Measurements from ENCODE around the gene LRIG1. TPM values are rescaled to one million over a fixed set of nuclear protein-coding genes. Genes with fewer than 3 reads are reported as not detected.

LRIG1 gene
- total and polyA plus RNA-seq, 3 experiments from 2014 or later: 37.9 to 47.9 (median 38.2) TPM

GRCh38 chr3:66434726-66435125 lies 66.1 kb downstream of the LRIG1 start:
- Histone ChIP-seq H3K27me3 (ENCODE audit: insufficient read depth, low read length, poor library complexity, severe bottlenecking) (no peaks in the 10 kb centered on the region), H3K36me3 (ENCODE audit: insufficient read depth, low read length) (no peaks in the 10 kb centered on the region), H3K27ac (ENCODE audit: low read depth, low read length) (no peak overlapping the region), H3K9me3 (ENCODE audit: low read length) (no peaks in the 10 kb centered on the region), H3K4me3 (ENCODE audit: low read length) (no peak overlapping the region), H3K4me1 (ENCODE audit: insufficient read depth, low read length) (peaks cover 11% of the 10 kb centered on the region)
- Mint-ChIP-seq H3K27me3 (no peaks in the 10 kb centered on the region), H3K9me3 (no peaks in the 10 kb centered on the region), H3K36me3 (peaks cover 0 to 40% (median 18%) of the 10 kb centered on the region in 3 donors), H3K4me1 (peaks cover 45 to 73% (median 72%) of the 10 kb centered on the region in 3 donors), H3K4me3 (no peak overlapping the region), H3K27ac (no peak overlapping the region)
- no peak for DNase-seq
- POLR2A ChIA-PET: no interaction called here
- CTCF ChIA-PET: interaction anchor here (1.7 kb wide), 1 partner anchor 27 kb away, joined by 5 read pairs; no protein-coding TSS in a partner anchor

- H3K4me3 ChIP-seq (ENCODE audit: low read length): no peak overlapping the region
- Mint-ChIP-seq H3K27ac (peak overlapping the region in 2 of 8 donors; percentile 38 to 55), H3K9me3 (no peaks in the 10 kb centered on the region), H3K36me3 (peaks cover 0 to 40% (median 20%) of the 10 kb centered on the region in 3 donors), H3K4me1 (peaks cover 42 to 73% (median 72%) of the 10 kb centered on the region in 3 donors), H3K4me3 (no peak overlapping the region), H3K27me3 (no peaks in the 10 kb centered on the region)
- H3K9me3 ChIP-seq (ENCODE audit: low read length): no peaks in the 10 kb centered on the region
- ChIA-PET CTCF (interaction anchor here (1.7 kb wide), 1 partner anchor 26 kb away, joined by 5 read pairs; no protein-coding TSS in a partner anchor), POLR2A (no interaction called here)
- H3K27me3 ChIP-seq (ENCODE audit: insufficient read depth, low read length, poor library complexity, severe bottlenecking): no peaks in the 10 kb centered on the region
- no peak for DNase-seq
- no peaks in the 10 kb centered on the region for H3K36me3 ChIP-seq (ENCODE audit: insufficient read depth, low read length)
- H3K27ac ChIP-seq (ENCODE audit: low read depth, low read length): no peak overlapping the region
- peaks cover 10% of the 10 kb centered on the region for H3K4me1 ChIP-seq (ENCODE audit: insufficient read depth, low read length)
Measured at GRCh38 chr3:66433522-66433782, 67.4 kb downstream of the LRIG1 start.

GRCh38 chr3:66432767-66433521 lies 67.9 kb downstream of the LRIG1 start:
- CTCF ChIA-PET: interaction anchor here (1.7 kb wide), 1 partner anchor 25 kb away, joined by 5 read pairs; no protein-coding TSS in a partner anchor

GRCh38 chr3:66432041-66432766 lies 68.6 kb downstream of the LRIG1 start:
- no peak overlapping the region for H3K27ac ChIP-seq (ENCODE audit: low read depth, low read length)
- no peaks in the 10 kb centered on the region for H3K36me3 ChIP-seq (ENCODE audit: insufficient read depth, low read length)
- no peaks in the 10 kb centered on the region for H3K27me3 Mint-ChIP-seq
- peaks cover 0 to 36% (median 22%) of the 10 kb centered on the region in 3 donors for H3K36me3 Mint-ChIP-seq
- ChIA-PET CTCF (no interaction called here), POLR2A (no interaction called here)
- no peaks in the 10 kb centered on the region for H3K27me3 ChIP-seq (ENCODE audit: insufficient read depth, low read length, poor library complexity, severe bottlenecking)
- H3K27ac Mint-ChIP-seq: no peak overlapping the region
- peaks cover 37 to 78% (median 73%) of the 10 kb centered on the region in 3 donors for H3K4me1 Mint-ChIP-seq
- H3K4me3 Mint-ChIP-seq: no peak overlapping the region
- DNase-seq: no peak
- no peaks in the 10 kb centered on the region for H3K9me3 Mint-ChIP-seq
- peaks cover 10% of the 10 kb centered on the region for H3K4me1 ChIP-seq (ENCODE audit: insufficient read depth, low read length)
- no peaks in the 10 kb centered on the region for H3K9me3 ChIP-seq (ENCODE audit: low read length)
- no peak overlapping the region for H3K4me3 ChIP-seq (ENCODE audit: low read length)

More at GRCh38 chr3:66432767-66433521, 67.9 kb downstream of the LRIG1 start:
- Histone ChIP-seq H3K4me1 (ENCODE audit: insufficient read depth, low read length) (peaks cover 10% of the 10 kb centered on the region), H3K9me3 (ENCODE audit: low read length) (no peaks in the 10 kb centered on the region), H3K27me3 (ENCODE audit: insufficient read depth, low read length, poor library complexity, severe bottlenecking) (no peaks in the 10 kb centered on the region), H3K27ac (ENCODE audit: low read depth, low read length) (no peak overlapping the region), H3K4me3 (ENCODE audit: low read length) (no peak overlapping the region), H3K36me3 (ENCODE audit: insufficient read depth, low read length) (no peaks in the 10 kb centered on the region)
- H3K4me1 Mint-ChIP-seq: peaks cover 42 to 78% (median 74%) of the 10 kb centered on the region in 3 donors
- POLR2A ChIA-PET: no interaction called here
- peaks cover 0 to 37% (median 22%) of the 10 kb centered on the region in 3 donors for H3K36me3 Mint-ChIP-seq
- peak overlapping the region in 1 of 8 donors; percentile 38 for H3K27ac Mint-ChIP-seq
- no peaks in the 10 kb centered on the region for H3K9me3 Mint-ChIP-seq
- H3K27me3 Mint-ChIP-seq: no peaks in the 10 kb centered on the region
- no peak overlapping the region for H3K4me3 Mint-ChIP-seq
- DNase-seq: no peak

- peaks cover 39 to 80% (median 73%) of the 10 kb centered on the region in 3 donors for H3K4me1 Mint-ChIP-seq
- H3K36me3 Mint-ChIP-seq: peaks cover 0 to 30% (median 23%) of the 10 kb centered on the region in 3 donors
Measured at GRCh38 chr3:66431494-66431893, 69.3 kb downstream of the LRIG1 start.

GRCh38 chr3:66430876-66431275 lies 69.9 kb downstream of the LRIG1 start:
- ChIA-PET CTCF (interaction anchor here (1.3 kb wide), 1 partner anchor 23 kb away, joined by 4 read pairs; no protein-coding TSS in a partner anchor), POLR2A (no interaction called here)
- Histone ChIP-seq H3K4me3 (ENCODE audit: low read length) (no peak overlapping the region), H3K4me1 (ENCODE audit: insufficient read depth, low read length) (peaks cover 10% of the 10 kb centered on the region), H3K36me3 (ENCODE audit: insufficient read depth, low read length) (no peaks in the 10 kb centered on the region), H3K27me3 (ENCODE audit: insufficient read depth, low read length, poor library complexity, severe bottlenecking) (no peaks in the 10 kb centered on the region), H3K9me3 (ENCODE audit: low read length) (no peaks in the 10 kb centered on the region), H3K27ac (ENCODE audit: low read depth, low read length) (no peak overlapping the region)
- DNase-seq: no peak
- no peaks in the 10 kb centered on the region for H3K9me3 Mint-ChIP-seq
- H3K27ac Mint-ChIP-seq: peak overlapping the region in 2 of 8 donors; percentile 52 to 85
- no peaks in the 10 kb centered on the region for H3K27me3 Mint-ChIP-seq
- no peak overlapping the region for H3K4me3 Mint-ChIP-seq
- peaks cover 0 to 28% (median 23%) of the 10 kb centered on the region in 3 donors for H3K36me3 Mint-ChIP-seq
- peaks cover 43 to 82% (median 77%) of the 10 kb centered on the region in 3 donors for H3K4me1 Mint-ChIP-seq

More at GRCh38 chr3:66431494-66431893, 69.3 kb downstream of the LRIG1 start:
- Histone ChIP-seq H3K27ac (ENCODE audit: low read depth, low read length) (no peak overlapping the region), H3K4me3 (ENCODE audit: low read length) (no peak overlapping the region), H3K36me3 (ENCODE audit: insufficient read depth, low read length) (no peaks in the 10 kb centered on the region), H3K4me1 (ENCODE audit: insufficient read depth, low read length) (peaks cover 10% of the 10 kb centered on the region), H3K9me3 (ENCODE audit: low read length) (no peaks in the 10 kb centered on the region), H3K27me3 (ENCODE audit: insufficient read depth, low read length, poor library complexity, severe bottlenecking) (no peaks in the 10 kb centered on the region)
- Mint-ChIP-seq H3K27ac (peak overlapping the region in 1 of 8 donors; percentile 51), H3K4me3 (no peak overlapping the region), H3K9me3 (no peaks in the 10 kb centered on the region), H3K27me3 (no peaks in the 10 kb centered on the region)
- POLR2A ChIA-PET: no interaction called here
- CTCF ChIA-PET: interaction anchor here (1.3 kb wide), 1 partner anchor 24 kb away, joined by 4 read pairs; no protein-coding TSS in a partner anchor
- DNase-seq: no peak

GRCh38 chr3:66428733-66429132 lies 72.1 kb downstream of the LRIG1 start:
- ChIA-PET POLR2A (no interaction called here), CTCF (no interaction called here)
- H3K4me1 Mint-ChIP-seq: peaks cover 43 to 81% (median 77%) of the 10 kb centered on the region in 3 donors
- Histone ChIP-seq H3K4me1 (ENCODE audit: insufficient read depth, low read length) (peaks cover 6% of the 10 kb centered on the region), H3K36me3 (ENCODE audit: insufficient read depth, low read length) (no peaks in the 10 kb centered on the region), H3K27ac (ENCODE audit: low read depth, low read length) (no peak overlapping the region), H3K4me3 (ENCODE audit: low read length) (no peak overlapping the region), H3K27me3 (ENCODE audit: insufficient read depth, low read length, poor library complexity, severe bottlenecking) (no peaks in the 10 kb centered on the region), H3K9me3 (ENCODE audit: low read length) (no peaks in the 10 kb centered on the region)
- H3K4me3 Mint-ChIP-seq: no peak overlapping the region
- H3K36me3 Mint-ChIP-seq: peaks cover 4 to 24% (median 19%) of the 10 kb centered on the region in 3 donors
- peaks cover 0 to 5% (median 0%) of the 10 kb centered on the region in 5 donors for H3K9me3 Mint-ChIP-seq
- no peaks in the 10 kb centered on the region for H3K27me3 Mint-ChIP-seq
- H3K27ac Mint-ChIP-seq: no peak overlapping the region
- no peak for DNase-seq

GRCh38 chr3:66427951-66428474 lies 72.8 kb downstream of the LRIG1 start:
- Mint-ChIP-seq H3K9me3 (peaks cover 0 to 8% (median 3%) of the 10 kb centered on the region in 5 donors), H3K4me1 (peaks cover 41 to 78% (median 74%) of the 10 kb centered on the region in 3 donors), H3K27ac (no peak overlapping the region), H3K36me3 (peaks cover 7 to 23% (median 21%) of the 10 kb centered on the region in 3 donors), H3K4me3 (no peak overlapping the region), H3K27me3 (no peaks in the 10 kb centered on the region)
- no peaks in the 10 kb centered on the region for H3K9me3 ChIP-seq (ENCODE audit: low read length)
- H3K27me3 ChIP-seq (ENCODE audit: insufficient read depth, low read length, poor library complexity, severe bottlenecking): no peaks in the 10 kb centered on the region
- no peak overlapping the region for H3K27ac ChIP-seq (ENCODE audit: low read depth, low read length)
- POLR2A ChIA-PET: no interaction called here
- H3K4me3 ChIP-seq (ENCODE audit: low read length): no peak overlapping the region
- H3K4me1 ChIP-seq (ENCODE audit: insufficient read depth, low read length): no peaks in the 10 kb centered on the region
- H3K36me3 ChIP-seq (ENCODE audit: insufficient read depth, low read length): no peaks in the 10 kb centered on the region
- CTCF ChIA-PET: interaction anchor here (1.0 kb wide), 1 partner anchor 55 kb away, joined by 4 read pairs; no protein-coding TSS in a partner anchor
- DNase-seq: no peak

All from CD8-positive, alpha-beta memory T cell (primary cell).